Kasumi-1 (cell line): Measurements from ENCODE around the gene LMX1A.

Source experiments
- DNase-seq, 2 experiments: peaks; one replicate each; lab custom pipeline; 2025; lab: John Stamatoyannopoulos, UW

The LMX1A gene

DNA sequence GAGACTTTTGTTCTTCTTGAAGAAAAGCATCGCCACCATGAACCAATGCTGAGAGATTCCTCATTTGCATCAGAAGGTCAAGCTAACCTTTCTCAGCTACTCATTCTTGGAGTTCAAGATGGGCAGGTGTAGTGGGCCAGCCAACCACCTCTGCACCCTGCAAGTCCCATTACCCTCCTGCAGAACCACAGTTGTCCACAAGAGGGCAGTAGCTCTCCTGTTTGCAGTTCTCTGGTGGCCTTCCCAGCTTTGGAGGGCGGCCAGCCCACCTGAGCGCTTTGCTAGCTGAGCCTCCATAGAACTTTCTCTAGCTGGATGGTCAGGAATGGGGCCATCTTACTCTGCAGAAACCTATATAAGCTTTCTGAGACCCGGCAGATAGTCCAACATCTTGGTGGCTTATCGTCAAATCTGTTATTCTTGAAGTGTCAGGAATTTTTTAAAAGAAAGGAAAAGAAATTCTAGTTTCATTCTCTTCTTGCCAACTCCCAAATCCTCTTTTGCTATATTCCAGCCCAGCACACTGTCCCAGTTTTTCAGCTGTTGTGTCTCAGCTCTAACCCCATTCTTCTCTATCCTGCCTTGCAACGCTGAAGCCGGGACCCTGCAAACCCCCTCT, 11.0 kb upstream of the LMX1A start:
- DNase-seq, result peak; percentile 52 to 53

DNA sequence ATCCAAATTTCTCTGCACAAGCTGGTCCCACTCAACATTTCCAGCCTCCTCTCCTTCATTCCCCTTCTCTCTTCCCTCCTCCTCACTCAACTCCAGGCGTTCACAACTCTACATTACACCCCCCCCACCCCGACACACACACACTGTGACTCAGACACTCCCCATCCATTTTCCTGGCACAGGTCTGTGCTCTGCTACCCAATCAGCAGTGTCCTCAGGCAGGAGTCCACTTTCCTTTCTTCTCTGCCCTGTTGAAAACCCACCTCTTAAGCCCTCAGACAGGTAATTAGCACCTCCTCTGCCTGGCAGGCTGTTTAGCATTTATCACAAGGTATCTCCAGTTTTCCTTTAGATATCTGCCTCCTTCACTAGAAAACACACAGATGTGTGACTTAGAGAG, 8.8 kb upstream of the LMX1A start:
- no peak for DNase-seq

DNA sequence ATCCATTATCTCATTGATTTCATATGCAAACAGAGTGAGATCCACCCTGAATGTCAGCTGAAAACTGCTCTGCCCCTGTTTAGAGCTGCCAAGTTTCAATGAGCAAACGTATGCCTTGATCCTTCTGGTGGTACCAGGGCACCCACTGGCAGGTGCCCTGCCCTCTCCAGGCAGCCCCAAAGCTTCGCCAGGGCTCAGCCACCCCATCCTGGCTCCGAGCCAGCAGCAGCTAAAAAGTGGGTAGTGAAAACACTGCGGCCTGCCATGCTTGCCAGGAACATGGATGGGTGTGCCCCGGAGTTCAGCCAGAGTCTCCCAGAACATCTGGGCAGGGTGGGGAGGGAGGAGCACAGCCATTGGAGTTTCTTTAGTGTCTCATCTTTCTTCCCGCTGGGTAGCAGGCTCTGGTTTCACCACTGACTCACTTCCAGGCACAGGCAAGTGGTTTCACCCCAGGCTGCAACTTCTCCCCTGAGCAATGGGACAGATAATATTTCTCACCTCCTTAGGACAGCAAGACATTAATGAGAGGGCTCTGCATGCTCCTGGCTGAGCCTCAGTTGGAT, 8.1 kb upstream of the LMX1A start:
- no peak for DNase-seq

DNA sequence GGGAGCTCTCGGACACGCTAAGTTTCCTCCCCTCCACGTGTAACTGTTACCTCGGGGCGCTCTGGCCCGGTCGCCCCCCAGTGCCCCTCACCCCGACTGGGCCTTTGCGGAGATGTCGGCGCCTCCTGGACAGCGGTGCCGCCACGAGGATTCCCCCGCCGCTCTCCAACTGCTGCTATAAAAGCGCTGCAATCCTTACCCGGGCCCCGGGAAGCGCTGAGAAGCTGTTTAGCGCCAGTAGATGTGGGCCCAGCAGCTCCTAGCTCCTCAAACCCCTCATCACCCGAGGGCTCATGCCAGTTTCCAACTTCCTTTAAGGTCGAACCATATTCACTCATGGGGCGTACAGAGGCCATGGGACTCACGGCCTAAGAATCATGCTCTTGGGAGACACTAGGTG, 361 bp upstream of the LMX1A start:
- no peak for DNase-seq

DNA sequence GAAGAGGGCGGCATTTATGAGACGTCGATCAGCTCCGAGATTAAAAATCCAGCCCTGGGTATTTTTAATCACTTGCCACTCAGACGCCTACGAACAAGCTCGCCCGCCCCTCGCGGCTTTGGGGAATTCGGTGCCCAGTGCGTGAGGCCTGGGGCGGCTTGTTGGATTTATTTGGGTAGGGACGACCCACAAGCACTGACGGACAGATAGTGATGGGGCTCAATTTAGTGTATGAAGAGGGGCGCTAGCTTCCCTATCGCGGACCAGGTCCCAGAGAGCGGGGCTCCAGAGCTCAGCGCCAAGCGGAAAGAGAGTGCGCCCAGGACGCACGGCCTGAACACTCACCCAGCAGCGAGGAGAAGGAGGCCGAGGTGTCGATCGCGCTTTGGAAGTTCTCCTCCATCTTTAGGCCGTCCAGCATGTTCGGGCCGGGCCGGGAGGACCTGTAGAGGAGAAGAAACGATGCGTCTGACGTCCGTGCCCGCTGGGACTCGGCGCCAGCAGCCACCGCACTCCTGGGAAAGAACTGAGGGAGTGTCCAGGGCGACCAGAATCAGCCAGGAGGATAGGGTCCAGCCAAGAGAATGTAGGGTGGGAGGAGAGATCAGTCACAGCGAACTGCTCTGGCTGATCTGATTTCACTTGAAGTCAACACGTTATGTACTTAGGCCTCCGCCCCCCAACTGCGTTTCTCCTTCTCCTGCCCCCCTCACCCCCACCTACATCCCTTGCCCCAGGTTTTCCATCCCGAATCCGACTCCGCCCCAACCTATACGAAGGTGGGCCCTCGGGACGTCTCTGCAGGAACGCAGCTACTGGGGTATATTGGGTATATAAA, 1.2 kb downstream of the LMX1A start:
- no peak for DNase-seq

DNA sequence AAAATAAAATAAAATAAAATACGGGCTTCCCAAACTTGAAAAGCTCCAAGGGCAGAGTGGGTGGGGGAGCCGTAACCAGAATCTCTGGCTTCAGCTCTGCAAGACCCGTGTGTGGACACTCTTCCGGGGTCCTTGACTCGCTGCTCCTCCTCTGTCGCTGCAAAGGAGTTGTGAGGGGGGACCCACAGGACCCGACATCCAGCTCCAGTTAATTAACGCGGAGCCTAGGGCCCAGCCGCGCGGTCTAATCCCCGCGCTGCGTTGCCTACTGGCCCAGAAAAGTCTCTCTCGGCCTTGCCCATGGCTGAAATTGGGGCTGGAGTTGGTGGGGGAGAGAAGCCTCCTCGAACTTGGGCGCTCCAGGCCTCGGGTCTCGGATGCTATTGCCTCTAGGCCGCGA, 1.8 kb downstream of the LMX1A start:
- DNase-seq, result no peak

DNA sequence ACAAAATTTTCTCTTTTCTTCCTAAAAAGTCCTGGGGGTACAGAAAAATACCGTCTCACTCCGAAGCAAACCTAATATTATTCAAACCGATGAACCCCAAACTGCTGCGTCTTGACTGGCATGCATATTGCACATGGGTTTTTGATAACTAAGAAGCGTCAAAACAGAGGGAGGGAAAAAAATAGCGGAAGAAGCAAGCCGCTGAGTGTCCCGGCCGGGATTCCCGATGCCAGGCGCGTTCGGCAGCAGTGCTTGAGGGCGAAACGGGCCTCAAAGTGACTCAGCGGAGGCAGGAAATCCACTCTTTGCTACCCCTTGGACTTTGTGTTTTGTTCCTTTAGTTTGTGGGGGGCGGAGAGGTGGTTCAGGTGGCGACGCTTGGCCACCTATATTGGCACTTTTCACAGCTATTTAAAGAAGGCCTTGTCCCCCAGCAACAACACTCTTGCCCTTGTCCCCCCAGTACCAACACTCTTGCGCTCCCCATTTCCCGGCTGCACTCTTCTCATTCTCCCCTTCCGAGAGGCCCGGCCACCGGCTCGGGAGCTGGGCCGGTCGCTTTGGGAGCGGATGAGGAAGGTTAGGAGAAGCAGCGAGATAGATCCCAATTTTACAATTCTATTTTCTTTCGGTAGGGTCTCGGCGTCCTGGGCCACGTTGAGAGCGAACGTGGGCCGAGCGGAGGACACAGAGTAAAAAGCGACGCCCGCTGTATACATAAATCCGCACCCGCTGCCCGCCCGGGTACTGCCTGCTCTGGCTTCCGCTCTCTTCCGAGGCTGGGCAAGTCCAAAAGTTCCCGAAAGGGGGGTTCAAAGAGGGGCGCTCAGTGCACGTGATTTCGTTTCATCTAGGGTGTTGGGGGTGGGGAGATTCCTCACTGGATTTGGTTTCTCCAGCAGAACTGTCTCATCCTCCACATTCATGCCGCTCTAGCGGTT, 2.5 kb downstream of the LMX1A start:
- no peak for DNase-seq

DNA sequence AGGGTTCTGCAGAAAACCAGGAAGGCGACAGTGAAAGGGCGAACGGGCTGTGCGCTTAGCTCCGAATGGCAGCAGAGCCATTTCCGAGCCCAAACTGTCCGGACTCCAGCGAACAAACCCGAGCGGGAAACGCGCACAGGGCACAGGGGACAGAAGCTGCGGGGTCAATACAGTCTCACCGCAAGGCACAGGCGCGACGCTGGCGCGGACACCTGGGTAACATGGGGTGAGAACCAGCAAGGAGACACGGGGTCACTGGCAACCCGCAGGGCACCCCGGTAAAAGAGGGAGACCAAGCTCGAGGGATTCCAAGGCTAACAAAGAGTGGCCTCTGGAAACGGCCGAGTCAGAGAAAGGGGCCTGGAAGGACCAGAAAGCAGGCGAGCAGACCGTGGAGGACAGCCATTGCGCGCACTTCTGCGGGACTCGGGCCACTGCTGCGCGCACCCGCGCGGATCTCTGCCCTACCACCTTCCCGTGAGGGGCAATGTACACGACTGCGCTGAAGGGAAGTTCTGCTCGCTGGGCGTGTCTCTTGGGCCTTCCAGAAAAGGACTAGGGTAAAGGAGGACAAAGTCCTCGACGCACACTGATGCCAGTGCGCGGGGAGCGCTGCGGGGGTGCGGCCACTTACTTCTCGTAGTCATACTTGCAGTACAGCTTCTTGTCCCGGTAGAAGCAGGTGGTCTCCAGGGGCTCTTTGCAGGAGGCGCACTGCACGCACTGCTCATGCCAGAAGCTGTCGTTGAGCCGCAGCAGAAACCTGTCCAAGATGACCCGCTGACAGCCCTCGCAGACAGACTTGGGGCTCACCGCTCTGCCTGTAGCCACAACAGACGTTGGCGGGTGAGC, 3.8 kb downstream of the LMX1A start:
- DNase-seq, result no peak

DNA sequence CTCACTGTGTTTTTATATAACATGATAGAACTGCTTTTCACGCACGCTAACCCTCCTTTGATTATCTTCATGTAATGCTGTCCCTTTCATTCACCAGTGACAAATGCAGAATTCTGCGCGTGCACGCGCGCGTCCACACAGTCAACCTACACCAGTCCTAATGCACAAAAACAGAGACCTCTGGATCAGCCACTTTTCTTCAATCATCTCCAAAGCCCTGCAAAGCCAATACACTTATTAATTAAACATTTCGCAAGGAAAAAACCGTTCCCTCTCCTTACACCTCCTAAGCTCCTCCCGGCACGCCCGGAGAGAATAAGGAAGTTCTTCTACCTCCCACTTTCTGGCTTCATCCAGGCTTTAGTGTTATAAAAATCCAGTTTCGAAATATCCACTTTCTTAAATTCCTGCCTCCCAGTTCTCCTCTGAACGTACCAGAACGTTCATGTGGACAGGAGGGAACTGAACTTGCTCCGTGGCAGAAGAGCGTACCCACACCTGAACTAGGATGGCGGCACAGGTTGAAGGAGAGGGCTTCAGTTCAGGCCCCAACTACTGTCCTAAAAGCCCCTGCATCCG, 4.6 kb downstream of the LMX1A start:
- no peak for DNase-seq

DNA sequence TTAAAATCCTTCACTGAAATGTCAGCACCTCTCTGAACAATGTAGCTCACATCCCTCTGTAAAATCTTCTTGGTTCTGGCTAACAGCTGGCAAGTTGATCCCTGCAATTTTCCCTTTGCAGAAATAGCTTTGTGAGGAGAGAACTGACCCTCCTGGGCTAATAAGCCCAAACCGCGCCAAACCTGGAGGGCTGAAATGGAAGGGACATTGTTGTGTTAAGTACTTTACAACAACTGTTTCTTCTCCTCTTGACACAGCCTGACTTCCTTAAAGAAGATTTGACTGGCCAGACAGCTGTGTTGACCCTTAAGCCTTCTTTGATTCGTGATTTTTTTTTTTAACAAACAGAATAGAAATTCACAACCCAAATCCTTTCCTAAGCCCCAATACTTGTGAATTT, 5.7 kb downstream of the LMX1A start:
- DNase-seq, result no peak

DNA sequence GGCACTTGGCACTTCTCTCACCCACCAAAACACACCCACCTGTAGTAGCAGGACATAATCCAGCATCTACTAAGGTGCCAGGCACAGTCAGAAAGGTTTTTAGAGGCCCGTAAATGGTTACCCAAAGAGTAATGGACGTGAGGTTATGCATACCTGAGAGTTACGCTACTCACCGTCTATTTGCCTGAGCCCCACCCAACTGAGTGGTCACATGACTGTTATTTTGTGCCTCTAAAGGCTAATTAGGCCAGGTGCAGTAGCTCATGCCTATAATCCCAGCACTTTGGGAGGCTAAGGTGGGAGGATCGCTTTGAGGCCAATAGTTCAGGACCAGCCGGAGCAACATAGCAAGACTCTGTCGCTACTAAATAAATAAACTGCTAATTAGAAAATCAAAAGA, 11.0 kb downstream of the LMX1A start:
- no peak for DNase-seq

DNA sequence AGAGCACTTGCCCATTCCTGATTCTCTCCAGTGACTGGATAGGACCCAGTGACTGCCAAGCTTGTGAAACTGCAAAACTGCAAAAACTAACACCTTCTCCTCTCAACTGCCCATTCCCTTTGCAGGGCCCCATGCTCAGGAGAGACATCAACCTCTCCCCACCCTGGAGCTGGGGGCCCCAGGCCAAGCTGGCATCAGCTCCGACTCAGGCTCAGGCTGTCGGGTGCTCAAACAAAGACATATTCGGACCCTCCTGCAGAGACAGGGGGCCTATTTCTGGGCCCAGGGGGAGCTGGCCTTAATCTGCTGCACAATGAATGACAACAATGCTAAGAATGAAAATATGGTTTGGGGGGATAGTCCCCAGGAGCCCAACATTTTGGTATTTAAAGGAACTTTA, 11.8 kb downstream of the LMX1A start:
- DNase-seq, result no peak

DNA sequence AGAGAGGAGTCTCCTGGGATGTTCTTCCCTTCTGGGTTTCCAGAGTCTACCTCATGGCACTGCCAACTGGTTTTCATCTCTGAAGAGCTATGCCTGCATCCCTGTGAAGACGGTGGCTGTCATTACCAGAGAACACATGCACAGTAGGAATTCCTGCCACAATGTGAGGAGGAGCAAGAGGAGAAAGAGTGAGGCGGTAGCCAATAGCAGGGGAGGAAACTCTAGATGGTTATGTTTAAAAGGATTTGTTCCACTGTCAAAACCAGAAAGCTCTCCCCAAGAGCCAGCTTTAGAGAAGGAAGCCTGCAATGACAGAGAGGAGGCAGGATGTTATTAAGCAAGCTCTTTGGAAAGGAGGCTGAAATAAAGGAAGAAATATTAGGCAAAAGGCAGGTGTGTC, 12.3 kb downstream of the LMX1A start:
- DNase-seq, result no peak

DNA sequence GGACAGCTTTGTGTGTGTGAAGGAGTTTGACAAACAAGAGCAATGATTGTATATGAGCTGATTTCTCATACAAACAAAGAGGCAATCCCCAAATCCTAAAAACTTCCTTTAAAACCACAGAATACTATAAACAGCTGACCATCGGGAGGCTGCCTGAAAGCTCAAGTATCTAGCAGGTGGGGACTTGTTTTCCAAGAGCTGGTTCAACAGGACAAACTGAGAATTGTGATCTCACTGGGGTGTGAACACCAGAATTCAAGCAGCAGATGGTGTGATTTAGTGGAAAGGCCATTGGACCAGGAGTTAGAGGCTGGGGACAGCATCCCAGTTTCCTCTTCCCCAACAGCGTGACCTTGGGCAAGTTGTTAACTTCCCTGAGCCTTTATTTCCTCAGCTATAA, 13.9 kb downstream of the LMX1A start:
- no peak for DNase-seq

DNA sequence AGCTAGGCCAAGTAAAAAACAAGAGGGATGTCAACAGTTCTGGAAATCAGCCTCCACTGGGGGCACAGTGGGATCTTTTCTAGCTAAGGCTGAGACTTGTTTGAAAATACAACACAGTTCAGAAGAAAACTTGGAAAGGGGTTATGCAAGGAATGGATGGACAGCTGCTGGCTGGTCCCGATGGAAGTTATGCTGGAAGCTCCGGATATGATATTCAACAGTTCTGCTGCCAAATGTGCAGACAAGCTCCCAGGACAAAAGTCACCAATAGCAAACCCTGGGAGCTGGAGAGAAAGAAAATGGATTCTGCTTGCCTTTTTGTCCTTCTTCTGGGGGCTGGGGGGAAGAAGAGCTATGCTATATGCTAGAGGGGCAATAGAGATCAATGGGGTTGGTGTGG, 14.3 kb downstream of the LMX1A start:
- no peak for DNase-seq

DNA sequence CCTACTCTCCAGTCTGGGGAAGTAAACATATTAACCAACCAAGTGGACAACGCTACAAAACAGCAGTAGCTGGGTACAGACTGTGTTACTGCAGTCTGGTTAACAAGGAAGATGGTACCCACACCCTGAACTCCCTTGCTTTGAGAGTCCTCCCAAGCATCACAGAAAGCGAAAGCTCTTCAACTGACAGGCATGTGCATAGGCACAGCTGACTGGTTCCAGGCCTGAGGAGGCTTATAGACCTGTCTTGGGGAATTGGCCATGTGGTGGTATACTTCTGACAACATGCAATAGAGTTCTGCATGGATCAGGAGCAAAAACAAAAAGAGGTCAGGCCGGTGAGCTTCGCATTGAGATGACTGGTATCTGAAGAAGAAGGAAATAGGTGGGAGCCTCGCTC, 17.4 kb downstream of the LMX1A start:
- DNase-seq, result no peak

DNA sequence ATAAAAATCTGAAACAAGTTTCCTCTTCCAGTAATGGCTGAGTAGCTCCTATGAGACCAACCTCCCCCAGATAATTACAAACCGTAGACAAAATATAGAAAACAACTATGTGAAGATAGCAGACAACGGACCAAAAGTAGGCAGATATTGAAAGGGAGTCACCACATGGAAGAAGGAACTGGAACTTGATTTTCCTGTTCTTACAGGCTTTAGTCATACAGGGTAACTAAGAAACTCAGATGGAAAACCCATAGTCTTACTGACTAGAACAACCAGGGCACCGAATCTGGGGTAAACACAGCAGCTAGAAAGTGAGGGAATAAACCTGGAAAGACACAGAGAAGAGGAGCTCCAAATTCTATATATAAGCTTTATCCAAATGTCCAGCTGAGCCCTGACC, 26.0 kb downstream of the LMX1A start:
- DNase-seq, result no peak

DNA sequence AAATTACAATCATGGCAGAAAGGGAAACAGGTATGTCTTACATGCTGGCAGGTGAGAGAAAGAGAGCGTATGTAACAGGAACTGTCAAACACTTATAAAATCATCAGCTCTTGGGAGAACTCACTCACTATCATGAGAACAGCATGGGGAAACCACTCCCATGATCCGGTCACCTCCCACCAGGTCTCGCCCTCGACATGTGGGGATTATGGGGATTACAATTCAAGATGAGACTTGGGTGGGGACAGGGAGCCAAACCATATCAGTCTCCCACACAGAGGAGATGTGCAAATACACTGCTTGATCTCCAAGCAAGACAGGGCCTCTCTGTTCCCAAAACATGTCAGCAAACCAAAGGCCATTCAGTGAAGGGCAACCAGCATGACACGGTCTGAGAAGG, 27.4 kb downstream of the LMX1A start:
- DNase-seq, result no peak

DNA sequence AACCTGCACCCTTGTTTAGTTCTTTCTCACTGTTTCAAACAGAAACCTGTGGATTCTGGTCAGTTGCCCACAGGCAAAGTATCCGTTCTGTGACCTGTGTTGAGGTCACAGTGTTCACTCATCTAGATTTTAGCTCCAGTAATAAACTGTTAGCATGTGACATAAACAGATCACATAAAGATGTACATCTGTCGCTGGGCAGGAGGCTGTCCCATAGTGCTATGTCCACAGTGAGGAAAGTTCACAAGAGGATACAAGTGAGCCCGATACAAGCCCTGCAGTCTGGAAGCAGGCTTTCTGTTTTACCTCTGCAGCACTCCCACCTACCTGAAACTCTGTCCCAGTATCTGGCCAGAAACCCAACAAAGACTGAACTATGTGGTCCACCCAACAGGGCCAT, 28.4 kb downstream of the LMX1A start:
- DNase-seq, result no peak

DNA sequence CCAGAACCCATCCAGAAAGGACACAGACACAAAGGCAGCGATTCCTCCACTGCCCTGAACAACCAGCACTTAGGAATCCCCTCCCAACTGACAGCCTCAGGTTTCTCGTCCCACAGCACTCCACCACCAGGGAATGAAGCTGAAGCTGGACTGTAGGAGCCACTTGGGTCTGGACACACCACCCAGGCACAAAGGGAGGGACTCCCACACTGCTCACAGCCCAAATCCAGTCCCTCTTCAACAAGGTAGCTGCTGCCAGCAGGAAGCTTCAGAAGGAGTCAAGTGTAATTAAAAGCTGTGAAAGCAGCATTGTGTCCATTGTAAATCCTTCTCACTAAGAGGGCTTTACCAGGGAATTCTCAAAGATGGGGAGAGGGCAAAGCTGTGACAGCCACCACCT, 29.0 kb downstream of the LMX1A start:
- no peak for DNase-seq
